ENCODE results near the gene CAMK2N2.

Gene CAMK2N2

GRCh38 chr3:184222521-184222920, 38.8 kb downstream of the CAMK2N2 start:
- peak in 1 of 2 experiments; percentile 63 for DNase-seq (ENCODE audit: low read depth in 1 of 2, low spot score in 1 of 2)
- in situ Hi-C loops (cut with HindIII; ENCODE audit: low pct_unique_long_range_greater_than_20kb, low sequenced_read_pairs): no loop called here
- no peak for TF ChIP-seq JUND (IDR thresholded peaks at IDR 0.05; ENCODE audit: low read depth)

DNA sequence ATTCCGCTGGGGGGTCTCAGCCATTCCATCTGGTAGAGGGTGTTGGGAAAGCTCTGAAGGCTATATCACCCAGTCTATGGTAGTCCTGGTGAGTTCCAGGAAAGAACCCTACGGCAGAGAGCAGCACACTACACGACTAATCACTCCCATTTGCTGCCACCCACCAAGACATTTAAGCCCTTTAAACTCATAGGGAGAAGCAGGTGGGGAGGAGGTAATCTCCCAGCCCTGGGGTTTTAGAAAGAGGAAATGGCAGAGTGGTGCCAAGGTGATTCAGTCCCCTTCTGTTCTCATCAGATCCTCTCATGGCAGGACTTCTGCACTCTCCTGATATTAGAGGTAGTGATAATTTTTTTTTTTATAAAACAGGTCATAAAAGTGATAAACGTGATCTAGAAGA, 42.5 kb downstream of the CAMK2N2 start:
- in situ Hi-C loops (cut with HindIII; ENCODE audit: low pct_unique_long_range_greater_than_20kb, low sequenced_read_pairs): no loop called here
- TF ChIP-seq JUND (IDR thresholded peaks at IDR 0.05; ENCODE audit: low read depth): no peak
- DNase-seq (ENCODE audit: low read depth in 1 of 2, low spot score in 1 of 2): no peak

DNA sequence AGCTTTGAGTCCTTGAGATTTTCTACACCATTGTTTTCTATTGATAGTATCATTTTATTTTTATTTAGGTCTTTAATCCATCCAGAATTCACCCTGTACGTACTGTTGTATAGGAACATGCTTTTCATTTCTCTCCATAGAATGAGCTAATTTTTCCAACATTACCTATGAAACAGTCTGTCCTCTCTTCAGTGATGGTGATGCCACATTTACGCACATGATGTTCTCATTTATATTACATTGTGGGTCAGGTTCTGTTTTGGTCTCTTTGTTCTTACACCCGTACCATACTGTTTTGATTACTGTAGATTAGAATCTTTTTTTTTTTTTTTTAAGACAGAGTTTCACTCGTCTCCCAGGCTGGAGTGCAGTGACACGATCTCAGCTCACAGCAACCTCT, 49.6 kb downstream of the CAMK2N2 start:
- in situ Hi-C loops (cut with HindIII; ENCODE audit: low pct_unique_long_range_greater_than_20kb, low sequenced_read_pairs): no loop called here
- DNase-seq (ENCODE audit: low read depth in 1 of 2, low spot score in 1 of 2): no peak
- TF ChIP-seq JUND (IDR thresholded peaks at IDR 0.05; ENCODE audit: low read depth): no peak

GRCh38 chr3:184211297-184211696, 50.1 kb downstream of the CAMK2N2 start:
- in situ Hi-C loops (cut with HindIII; ENCODE audit: low pct_unique_long_range_greater_than_20kb, low sequenced_read_pairs): no loop called here
- TF ChIP-seq JUND (IDR thresholded peaks at IDR 0.05; ENCODE audit: low read depth): no peak
- DNase-seq (ENCODE audit: low read depth in 1 of 2, low spot score in 1 of 2): no peak
